ENCODE measurements around the gene PARK7.

DNA sequence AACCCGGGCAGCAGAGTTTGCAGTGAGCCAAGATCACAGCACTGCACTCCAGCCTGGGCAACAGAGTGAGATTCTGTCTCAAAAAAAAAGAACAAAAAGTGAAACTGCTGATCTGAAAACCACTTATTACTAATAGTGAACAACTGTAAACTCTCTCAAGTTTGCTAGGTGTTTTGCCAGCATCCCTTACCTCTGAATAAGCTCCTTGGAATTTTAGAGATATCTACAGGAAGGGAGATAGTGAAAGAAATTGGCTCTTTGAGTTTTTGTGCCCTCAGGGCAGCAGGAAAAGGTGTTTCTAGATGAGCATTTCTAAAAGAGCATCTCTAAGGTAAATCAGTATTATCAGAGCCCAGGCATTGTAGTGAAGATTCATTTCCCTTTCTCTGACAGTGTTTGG, 27.1 kb downstream of the PARK7 start:
- no peak for TF ChIP-seq CTCF (IDR thresholded peaks at IDR 0.05; ENCODE audit: borderline replicate concordance, extremely low read depth, low read length, poor library complexity, severe bottlenecking)
- no peak for TF ChIP-seq EZH2 (IDR thresholded peaks at IDR 0.05; ENCODE audit: borderline replicate concordance, low read depth, low read length, severe bottlenecking)
